B cell (primary cell): ENCODE results near the gene NPM3. TPM values are rescaled to one million over a fixed set of nuclear protein-coding genes. Genes with fewer than 3 reads are reported as not detected.

ENCODE experiments used
- ATAC-seq: fragments of 200-7000 bp; cut with Tn5 transposase; one replicate; pipeline ENCODE4 v1.10.0; 2021; ENCODE audit warnings: low read depth, mild to moderate bottlenecking, moderate number of reproducible peaks, moderate library complexity
- CTCF ChIA-PET: fragments of 350-600 bp; sonication (Branson Sonifier 250); formaldehyde crosslinking; loops from one replicate; lab custom pipeline; 2021; ENCODE audit warnings: antibody characterized with exemption, inconsistent platforms; lab: Charles Lee
- POLR2A ChIA-PET: fragments of 350-600 bp; sonication (Branson Sonifier 250); formaldehyde crosslinking; loops from one replicate; lab custom pipeline; 2021; ENCODE audit warnings: antibody characterized with exemption; lab: Charles Lee
- DNase-seq: peaks from one replicate; pipeline ENCODE4 v3.0.0; 2013
- H2AFZ ChIP-seq: 2 replicates; pipeline ENCODE4 v1.6.1; 2012; ENCODE audit warnings: mild to moderate bottlenecking, low read depth, low read length; ENCODE audit not compliant: insufficient read depth, poor library complexity, severe bottlenecking
- H3K27ac ChIP-seq, 2 donors: 1 replicate in 1 of 2; 2 replicates in 1 of 2; pipeline ENCODE4 v1.5.1; 2012 to 2013; ENCODE audit warnings: low read length in 2 of 2, mild to moderate bottlenecking in 2 of 2, moderate library complexity in 1 of 2
- H3K27me3 ChIP-seq, 4 experiments: fragments of 200-600 bp in 1 of 4; sonication (generic) in 1 of 4; replicated peaks in 1 of 4; 1 replicate in 2 of 4; 2 replicates in 2 of 4; pipeline versions ENCODE4 v1.6.1 to v1.7.0; 2013 to 2016; ENCODE audit warnings: low read length in 3 of 4, mild to moderate bottlenecking in 2 of 4, mixed read lengths in 1 of 4, moderate library complexity in 1 of 4; ENCODE audit not compliant: insufficient read depth in 4 of 4, control insufficient read depth in 3 of 4; ENCODE audit errors: control extremely low read depth in 1 of 4
- H3K36me3 ChIP-seq, 2 experiments: replicated peaks in 1 of 2; 1 replicate in 1 of 2; 2 replicates in 1 of 2; pipeline versions ENCODE4 v1.6.1 to v1.7.1; 2013; ENCODE audit warnings: low read length in 1 of 2; ENCODE audit not compliant: insufficient read depth in 2 of 2, control insufficient read depth in 1 of 2; ENCODE audit errors: control extremely low read depth in 1 of 2, extremely low read depth in 1 of 2
- H3K4me1 ChIP-seq, 2 donors: fragments of 200-600 bp in 1 of 2; sonication (generic) in 1 of 2; 1 replicate in 1 of 2; 2 replicates in 1 of 2; pipeline versions ENCODE4 v1.5.1 to v1.6.1; 2013 to 2017; ENCODE audit warnings: low read length in 2 of 2; ENCODE audit not compliant: control insufficient read depth in 2 of 2, insufficient read depth in 2 of 2
- H3K4me2 ChIP-seq: replicated peaks from 2 replicates; pipeline ENCODE3; 2012; ENCODE audit warnings: mild to moderate bottlenecking, low read depth, low read length; ENCODE audit not compliant: poor library complexity, severe bottlenecking
- H3K4me3 ChIP-seq, 5 experiments: fragments of 200-600 bp in 1 of 5; sonication (generic) in 1 of 5; 1 replicate in 3 of 5; 2 replicates in 2 of 5; pipeline versions ENCODE4 v1.5.1 to v1.7.0; 2011 to 2016; ENCODE audit warnings: low read length in 4 of 5, mild to moderate bottlenecking in 4 of 5, low read depth in 2 of 5, control low read depth in 1 of 5, moderate library complexity in 1 of 5; ENCODE audit not compliant: insufficient read depth in 1 of 5; ENCODE audit errors: control extremely low read depth in 1 of 5, extremely low read depth in 1 of 5
- H3K79me2 ChIP-seq: fragments of 200-600 bp; sonication (generic); one replicate; pipeline ENCODE4 v1.6.0; 2016; ENCODE audit warnings: low read length; ENCODE audit not compliant: control insufficient read depth, insufficient read depth
- H3K9ac ChIP-seq: fragments of 200-600 bp; sonication (generic); 2 replicates; pipeline ENCODE4 v1.6.1; 2017; ENCODE audit warnings: mild to moderate bottlenecking, low read length, moderate library complexity
- H3K9me3 ChIP-seq, 3 donors: one replicate each; pipeline versions ENCODE4 v1.6.1 to v1.7.1; 2013; ENCODE audit warnings: low read length in 2 of 3; ENCODE audit not compliant: control insufficient read depth in 2 of 3, insufficient read depth in 1 of 3; ENCODE audit errors: control extremely low read depth in 1 of 3
- H4K20me1 ChIP-seq: 2 replicates; pipeline ENCODE4 v1.6.0; 2012; ENCODE audit warnings: mild to moderate bottlenecking, low read length; ENCODE audit not compliant: insufficient read depth, control insufficient read depth, poor library complexity, severe bottlenecking
- H3K27ac Mint-ChIP-seq: one replicate; pipeline ENCODE4 v1.8.0; 2021; ENCODE audit warnings: mixed read lengths
- H3K27me3 Mint-ChIP-seq: one replicate; pipeline ENCODE4 v1.8.0; 2021; ENCODE audit warnings: mixed read lengths
- H3K4me1 Mint-ChIP-seq: one replicate; pipeline ENCODE4 v1.8.0; 2021; ENCODE audit warnings: mixed read lengths
- H3K4me3 Mint-ChIP-seq: one replicate; pipeline ENCODE4 v1.8.0; 2021; ENCODE audit warnings: mixed read lengths
- H3K9me3 Mint-ChIP-seq: one replicate; pipeline ENCODE4 v1.8.0; 2022; ENCODE audit warnings: mixed read lengths; ENCODE audit not compliant: insufficient read depth
- EZH2 ChIP-seq: IDR thresholded peaks from 2 replicates; pipeline ENCODE4 v1.6.1; 2012; ENCODE audit warnings: borderline replicate concordance, low read depth, mild to moderate bottlenecking, moderate library complexity, low read length; ENCODE audit not compliant: insufficient read depth, poor library complexity, severe bottlenecking
- WGBS: methylation state at CpG from one replicate; pipeline ENCODE4 v1.1.5; 2013; ENCODE audit warnings: missing lambda C conversion rate; ENCODE audit not compliant: insufficient coverage; 5-methylcytosine and 5-hydroxymethylcytosine counted together
- intact Hi-C: fragments of 100-400 bp; cut with micrococcal nuclease; formaldehyde crosslinking; loops from one replicate; pipeline ENCODE4 v1.10.0; 2022
- polyA plus RNA-seq: library from polyadenylated mRNA; depleted of rRNA; stranded (reverse); fragments of >200 nt; gene quantifications from 2 replicates; pipeline ENCODE4 v1.2.3, GENCODE V29; 2012
- total RNA-seq, 2 donors: library from RNA; stranded (reverse); fragments of 120-200 nt in 1 of 2; gene quantifications; 1 replicate in 1 of 2; 2 replicates in 1 of 2; pipeline versions ENCODE4 v1.2.3 to v1.2.4, GENCODE V29; 2013 to 2022
- TF ChIP-seq, protein P1 (sequence below): fragments of 200-600 bp; IDR thresholded peaks from one replicate; pipeline ENCODE4 v1.8.0; 2022; ENCODE audit warnings: antibody characterized with exemption, mild to moderate bottlenecking

NPM3 gene
- total and polyA plus RNA-seq, 2 donors (not counting 1 experiment from before 2014, with no cell fraction given) = 7.7 to 13.5 TPM

DNA sequence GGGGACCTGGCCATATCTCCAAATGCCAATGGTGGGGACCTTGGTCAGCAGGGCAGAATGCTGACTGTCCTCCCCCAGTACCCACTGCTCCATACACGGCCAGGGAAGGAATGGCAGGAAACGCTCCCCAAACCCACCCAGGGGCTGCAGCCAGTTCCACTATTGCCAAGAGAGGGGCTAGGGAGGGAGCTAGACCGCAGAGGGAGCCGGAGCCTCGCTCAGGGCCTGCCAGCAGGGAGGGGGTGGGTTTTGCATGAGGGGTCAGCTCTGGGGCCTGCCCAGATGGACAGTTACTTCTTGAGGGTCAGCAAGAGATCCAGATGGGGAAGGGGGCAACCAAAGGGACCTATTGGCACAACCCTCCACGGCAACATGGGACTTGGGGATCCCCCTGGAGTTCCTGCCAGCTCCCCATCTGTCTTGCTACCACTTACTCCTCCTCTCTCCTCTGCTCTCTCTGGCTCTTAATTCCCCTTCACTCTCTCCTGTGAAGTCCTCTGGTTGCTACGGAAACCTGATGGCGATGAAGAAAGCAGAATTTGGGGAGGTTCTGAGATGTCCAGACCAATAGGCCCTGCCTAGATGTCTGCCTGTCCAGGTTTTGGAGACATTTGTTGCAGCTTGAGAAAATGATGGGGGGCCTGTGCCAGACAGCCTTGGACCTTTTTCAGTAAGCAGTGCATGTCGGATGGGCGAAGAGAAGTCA, 20.0 kb downstream of the NPM3 start:
- Histone ChIP-seq H2AFZ (no peak overlapping the region), H3K9ac (no peak overlapping the region), H3K27ac (no peak overlapping the region), H4K20me1 (no peaks in the 10 kb centered on the region), H3K9me3 (peaks cover 0 to 2% (median 0%) of the 10 kb centered on the region in 3 donors), H3K4me2 (no peak overlapping the region), H3K4me1 (no peaks in the 10 kb centered on the region), H3K4me3 (no peak overlapping the region), H3K27me3 (peaks cover 0 to 4% (median 0%) of the 10 kb centered on the region in 4 experiments), H3K36me3 (no peaks in the 10 kb centered on the region), H3K79me2 (no peaks in the 10 kb centered on the region)
- H3K4me3 Mint-ChIP-seq = no peak overlapping the region
- no peak overlapping the region for H3K27ac Mint-ChIP-seq
- H3K4me1 Mint-ChIP-seq = no peaks in the 10 kb centered on the region
- intact Hi-C loops = no loop called here
- DNase-seq = no peak
- WGBS = 88% methylated on average over 8 of the region's 10 CpGs
- POLR2A ChIA-PET = no interaction called here
- H3K9me3 Mint-ChIP-seq = no peaks in the 10 kb centered on the region
- no peak for ATAC-seq
- TF ChIP-seq, protein P1, sequence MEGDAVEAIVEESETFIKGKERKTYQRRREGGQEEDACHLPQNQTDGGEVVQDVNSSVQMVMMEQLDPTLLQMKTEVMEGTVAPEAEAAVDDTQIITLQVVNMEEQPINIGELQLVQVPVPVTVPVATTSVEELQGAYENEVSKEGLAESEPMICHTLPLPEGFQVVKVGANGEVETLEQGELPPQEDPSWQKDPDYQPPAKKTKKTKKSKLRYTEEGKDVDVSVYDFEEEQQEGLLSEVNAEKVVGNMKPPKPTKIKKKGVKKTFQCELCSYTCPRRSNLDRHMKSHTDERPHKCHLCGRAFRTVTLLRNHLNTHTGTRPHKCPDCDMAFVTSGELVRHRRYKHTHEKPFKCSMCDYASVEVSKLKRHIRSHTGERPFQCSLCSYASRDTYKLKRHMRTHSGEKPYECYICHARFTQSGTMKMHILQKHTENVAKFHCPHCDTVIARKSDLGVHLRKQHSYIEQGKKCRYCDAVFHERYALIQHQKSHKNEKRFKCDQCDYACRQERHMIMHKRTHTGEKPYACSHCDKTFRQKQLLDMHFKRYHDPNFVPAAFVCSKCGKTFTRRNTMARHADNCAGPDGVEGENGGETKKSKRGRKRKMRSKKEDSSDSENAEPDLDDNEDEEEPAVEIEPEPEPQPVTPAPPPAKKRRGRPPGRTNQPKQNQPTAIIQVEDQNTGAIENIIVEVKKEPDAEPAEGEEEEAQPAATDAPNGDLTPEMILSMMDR = no peak
- no peak for TF ChIP-seq EZH2
- peaks cover 40% of the 10 kb centered on the region for H3K27me3 Mint-ChIP-seq
- CTCF ChIA-PET = no interaction called here

DNA sequence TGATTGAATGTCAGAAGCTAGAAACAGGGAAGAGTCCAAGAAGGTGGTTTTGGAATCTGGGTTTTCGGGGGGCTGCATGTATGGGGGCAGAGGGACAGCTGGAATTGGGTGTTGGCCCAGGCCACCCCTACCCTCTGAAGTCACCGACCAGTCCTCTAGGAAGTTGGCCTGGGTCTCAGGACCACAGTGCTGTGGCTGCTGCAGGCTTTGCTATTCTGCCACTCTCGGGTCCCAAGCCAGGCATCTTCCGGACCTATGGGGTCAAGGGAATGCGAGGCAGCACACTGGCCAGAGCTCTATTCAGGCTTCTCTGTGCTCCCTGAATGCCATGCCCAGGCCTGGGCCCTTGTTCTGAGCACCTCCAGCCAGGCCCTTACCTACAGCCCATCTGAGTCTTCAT, 20.5 kb downstream of the NPM3 start:
- TF ChIP-seq EZH2 = no peak
- TF ChIP-seq, protein P1 = no peak
- no peaks in the 10 kb centered on the region for H4K20me1 ChIP-seq
- H2AFZ ChIP-seq = no peak overlapping the region
- no peaks in the 10 kb centered on the region for H3K4me1 Mint-ChIP-seq
- peaks cover 0 to 2% (median 0%) of the 10 kb centered on the region in 3 donors for H3K9me3 ChIP-seq
- no peaks in the 10 kb centered on the region for H3K36me3 ChIP-seq
- H3K27me3 ChIP-seq = peaks cover 0 to 4% (median 0%) of the 10 kb centered on the region in 4 experiments
- H3K79me2 ChIP-seq = no peaks in the 10 kb centered on the region
- no peak overlapping the region for H3K27ac ChIP-seq
- H3K4me3 ChIP-seq = no peak overlapping the region
- H3K9ac ChIP-seq = no peak overlapping the region
- CTCF ChIA-PET = no interaction called here
- intact Hi-C loops = no loop called here
- POLR2A ChIA-PET = no interaction called here
- no peaks in the 10 kb centered on the region for H3K9me3 Mint-ChIP-seq
- WGBS = 91% methylated on average over 5 of the region's 5 CpGs
- DNase-seq = no peak
- peaks cover 42% of the 10 kb centered on the region for H3K27me3 Mint-ChIP-seq
- no peak overlapping the region for H3K27ac Mint-ChIP-seq
- no peak overlapping the region for H3K4me2 ChIP-seq
- H3K4me3 Mint-ChIP-seq = no peak overlapping the region
- no peak for ATAC-seq
- H3K4me1 ChIP-seq = no peaks in the 10 kb centered on the region
